OCI-LY7 (cell line): Measurements from ENCODE around the gene HEATR9. TPM values are rescaled to one million over a fixed set of nuclear protein-coding genes. Genes with fewer than 3 reads are reported as not detected.

Source experiments
- BruUV-seq: library from RNA; stranded (reverse); fragments of 400-500 nt; replicated peaks from 2 replicates; lab custom pipeline; 2021; lab: Mats Ljungman, UMichigan
- CTCF ChIA-PET: fragments of 300-600 bp; sonication (Branson Sonifier 250); formaldehyde crosslinking; loops from one replicate; lab custom pipeline; 2022; ENCODE audit warnings: antibody characterized with exemption; ENCODE audit not compliant: unreplicated experiment; lab: Charles Lee
- POLR2A ChIA-PET: fragments of 300-600 bp; sonication (Branson Sonifier 250); formaldehyde crosslinking; loops from one replicate; lab custom pipeline; 2022; ENCODE audit warnings: antibody characterized with exemption; lab: Charles Lee
- DNase-seq: peaks from one replicate; pipeline ENCODE4 v3.0.0-alpha.2; 2015; ENCODE audit warnings: low spot score
- H2AFZ ChIP-seq: fragments of 200-600 bp; sonication (generic), shearing (Covaris generic); 2 replicates; pipeline ENCODE4 v1.6.1; 2014; ENCODE audit warnings: mild to moderate bottlenecking, antibody characterized with exemption, low read length, moderate library complexity
- H3K27ac ChIP-seq: fragments of 200-600 bp; sonication (generic); 2 replicates; pipeline ENCODE4 v1.5.1; 2014; ENCODE audit warnings: mixed run types, low read depth, mild to moderate bottlenecking, moderate library complexity, low read length, inconsistent platforms; ENCODE audit not compliant: poor library complexity, severe bottlenecking
- H3K36me3 ChIP-seq: fragments of 200-600 bp; sonication (generic); 2 replicates; pipeline ENCODE4 v1.6.1; 2014; ENCODE audit warnings: mild to moderate bottlenecking, antibody characterized with exemption, low read length, moderate library complexity, mixed read lengths; ENCODE audit not compliant: insufficient read depth
- H3K4me1 ChIP-seq: fragments of 200-600 bp; sonication (generic); 2 replicates; pipeline ENCODE4 v1.5.1; 2014; ENCODE audit warnings: mild to moderate bottlenecking, low read length; ENCODE audit not compliant: insufficient read depth, poor library complexity, severe bottlenecking
- H3K4me2 ChIP-seq: fragments of 200-600 bp; sonication (generic); 2 replicates; pipeline ENCODE4 v1.6.1; 2014; ENCODE audit warnings: mild to moderate bottlenecking, low read length
- H3K4me3 ChIP-seq: fragments of 200-600 bp; sonication (generic); 2 replicates; pipeline ENCODE4 v1.5.1; 2014; ENCODE audit warnings: mild to moderate bottlenecking, low read depth, low read length; ENCODE audit not compliant: poor library complexity, severe bottlenecking
- H3K79me2 ChIP-seq: fragments of 200-600 bp; sonication (generic); 2 replicates; pipeline ENCODE4 v1.6.1; 2016; ENCODE audit warnings: low read depth, mild to moderate bottlenecking, low read length, moderate library complexity, mixed read lengths; ENCODE audit not compliant: insufficient read depth
- H3K9me2 ChIP-seq: fragments of 200-600 bp; sonication (generic); 2 replicates; pipeline ENCODE4 v1.6.1; 2016; ENCODE audit warnings: mild to moderate bottlenecking, low read length, mixed read lengths; ENCODE audit not compliant: insufficient read depth
- H3K9me3 ChIP-seq: fragments of 200-600 bp; sonication (generic); 2 replicates; pipeline ENCODE4 v1.6.1; 2014; ENCODE audit warnings: mild to moderate bottlenecking, mixed run types, low read length, mixed read lengths
- H4K20me1 ChIP-seq: fragments of 200-600 bp; sonication (generic); 2 replicates; pipeline ENCODE4 v1.6.1; 2014; ENCODE audit warnings: mild to moderate bottlenecking, antibody characterized with exemption, low read length, moderate library complexity, mixed read lengths; ENCODE audit not compliant: insufficient read depth
- CTCF ChIP-seq: fragments of 200-600 bp; sonication (generic); conservative IDR thresholded peaks from 2 replicates; pipeline ENCODE4 v1.5.1; 2014; ENCODE audit warnings: mild to moderate bottlenecking, antibody characterized with exemption, low read length, moderate library complexity, mixed read lengths
- EZH2phosphoT487 ChIP-seq: fragments of 200-600 bp; sonication (generic); IDR thresholded peaks from 2 replicates; pipeline ENCODE4 v1.6.1; 2018; ENCODE audit warnings: low read depth, borderline replicate concordance, mild to moderate bottlenecking, mixed run types, antibody characterized with exemption, low read length, moderate library complexity, mixed read lengths
- intact Hi-C: fragments of 100-400 bp; cut with micrococcal nuclease; formaldehyde crosslinking; loops from one replicate; pipeline ENCODE4 v1.10.0; 2022; ENCODE audit not compliant: unreplicated experiment
- total RNA-seq, 2 experiments: library from RNA; depleted of rRNA in 1 of 2; stranded (reverse); fragments of >200 nt in 1 of 2; shearing (Covaris generic) in 1 of 2; gene quantifications; 2 replicates each; pipeline ENCODE4 v1.2.3, GENCODE V29; 2014 to 2022

HEATR9 gene
- total RNA-seq, 2 experiments from 2014 or later = not detected

GRCh38 chr17:35870906-35871819 is 2.5 kb upstream of the HEATR9 start:
- H3K36me3 ChIP-seq = no peaks in the 10 kb centered on the region
- H4K20me1 ChIP-seq = no peaks in the 10 kb centered on the region
- H3K9me2 ChIP-seq = no peaks in the 10 kb centered on the region
- H3K4me1 ChIP-seq = no peaks in the 10 kb centered on the region
- H3K27ac ChIP-seq = no peak overlapping the region
- H3K4me3 ChIP-seq = no peak overlapping the region
- intact Hi-C loops = no loop called here
- ChIA-PET POLR2A (interaction anchor here (0.6 to 1.1 kb wide), 3 partner anchors 9 to 77 kb away, joined by 4 read pairs; partner anchors contain the start of gene CCL5), CTCF (interaction anchor here (0.6 kb wide), 1 partner anchor 26 kb away, joined by 3 read pairs; no protein-coding TSS in a partner anchor)
- H3K9me3 ChIP-seq = no peaks in the 10 kb centered on the region
- DNase-seq = peak; percentile 25
- no TSS peak for BruUV-seq
- H3K4me2 ChIP-seq = no peak overlapping the region
- no peaks in the 10 kb centered on the region for H3K79me2 ChIP-seq
- H2AFZ ChIP-seq = no peak overlapping the region
- TF ChIP-seq EZH2phosphoT487 (no peak), CTCF (0 out of 2 replicates have a peak, but pooled peaks have one; percentile 37)

- H3K9me3 ChIP-seq = no peaks in the 10 kb centered on the region
- no peak overlapping the region for H2AFZ ChIP-seq
- no peak for DNase-seq
- CTCF ChIA-PET = no interaction called here
- H4K20me1 ChIP-seq = no peaks in the 10 kb centered on the region
- H3K4me2 ChIP-seq = no peak overlapping the region
- POLR2A ChIA-PET = no interaction called here
- no TSS peak for BruUV-seq
- no peak overlapping the region for H3K4me3 ChIP-seq
- H3K9me2 ChIP-seq = no peaks in the 10 kb centered on the region
- TF ChIP-seq EZH2phosphoT487 (no peak), CTCF (no peak)
- H3K27ac ChIP-seq = no peak overlapping the region
- no peaks in the 10 kb centered on the region for H3K36me3 ChIP-seq
- intact Hi-C loops = no loop called here
- no peaks in the 10 kb centered on the region for H3K79me2 ChIP-seq
- H3K4me1 ChIP-seq = no peaks in the 10 kb centered on the region
Observed at GRCh38 chr17:35867574-35867973, 1.1 kb downstream of the HEATR9 start.
